K562 (cell line): ENCODE measurements around the gene GPR142.

Experiments
- BRCA1 ChIP-seq, 2 experiments: fragments of 450-650 bp in 1 of 2; sonication (generic) in 1 of 2; formaldehyde crosslinking in 1 of 2; IDR thresholded peaks; 2 replicates each; pipeline versions ENCODE4 v1.5.0 to v1.6.1; 2017 to 2020; ENCODE audit warnings: mild to moderate bottlenecking in 1 of 2, missing genetic modification reagents in 1 of 2
- CTBP1 ChIP-seq: fragments of 450-650 bp; IDR thresholded peaks from 2 replicates; pipeline ENCODE4 v1.6.1; 2016; ENCODE audit warnings: borderline replicate concordance
- MAZ ChIP-seq, 2 experiments: fragments of 450-650 bp in 1 of 2; sonication (generic) in 1 of 2; formaldehyde crosslinking; IDR thresholded peaks in 1 of 2; conservative IDR thresholded peaks in 1 of 2; 2 replicates each; pipeline versions ENCODE4 v1.4.0 to v1.5.0; 2020; ENCODE audit warnings: mild to moderate bottlenecking in 1 of 2, missing genetic modification reagents in 1 of 2
- POLR2A ChIP-seq: fragments of 450-650 bp; conservative IDR thresholded peaks from 2 replicates; pipeline ENCODE4 v1.6.1; 2016
- ZBTB33 ChIP-seq: sonication (generic); formaldehyde crosslinking; IDR thresholded peaks from 2 replicates; pipeline ENCODE4 v1.8.1; 2023; ENCODE audit warnings: mild to moderate bottlenecking, missing genetic modification reagents
- ZFX ChIP-seq: sonication (generic); formaldehyde crosslinking; IDR thresholded peaks from 2 replicates; pipeline ENCODE4 v1.8.0; 2022; ENCODE audit warnings: mild to moderate bottlenecking, missing genetic modification reagents, moderate library complexity
- ZNF707 ChIP-seq: fragments of 250-450 bp; sonication (Bioruptor Pico); conservative IDR thresholded peaks from 2 replicates; pipeline ENCODE4 v1.8.0; 2022; ENCODE audit warnings: inconsistent platforms, mild to moderate bottlenecking, moderate library complexity

- TF ChIP-seq CTBP1 = no peak
- no peak for TF ChIP-seq ZNF707
- no peak; the same call in 1 of the 2 replicates for TF ChIP-seq ZBTB33 (CRISPR knock-in tag)
- no peak for TF ChIP-seq POLR2A
- TF ChIP-seq ZFX = no peak
- TF ChIP-seq BRCA1 (IDR thresholded peaks at IDR 0.05) = no peak
- TF ChIP-seq BRCA1 (CRISPR knock-in tag; IDR thresholded peaks at IDR 0.05) = no peak
- no peak for TF ChIP-seq MAZ (CRISPR knock-in tag; conservative IDR thresholded peaks at IDR 0.05 in 1 of 2, IDR thresholded peaks at IDR 0.05 in 1 of 2)
Observed at GRCh38 chr17:74380959-74381808, 13.9 kb downstream of the GPR142 start.
